ENCODE results near the gene PAK5.

PAK5 gene

DNA sequence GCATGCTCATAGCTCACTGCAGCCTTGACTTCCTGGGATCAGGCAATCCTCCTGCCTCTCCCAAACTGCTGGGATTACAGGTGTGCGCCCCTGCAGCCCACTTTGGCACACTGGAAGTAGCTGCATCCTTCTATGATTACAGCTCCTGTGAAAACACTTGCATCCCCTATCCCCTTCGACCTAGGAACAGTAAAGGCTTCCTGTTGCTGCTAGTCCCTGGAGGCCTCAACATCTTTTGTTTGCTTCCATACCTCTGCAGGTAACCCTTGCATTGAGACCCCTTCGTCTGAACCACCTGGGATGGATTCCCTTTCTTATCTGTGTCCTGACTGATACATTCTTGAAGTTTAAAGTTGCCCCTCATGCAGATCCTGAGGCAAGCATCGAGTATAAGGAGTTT is 152.4 kb downstream of the PAK5 start:
- WGBS, 2 experiments (ENCODE audit: insufficient coverage in 2 of 2), result 67 to 71% methylated on average over 3 to 4 of the region's 4 CpGs
- no peaks in the 10 kb centered on the region for H3K9me3 ChIP-seq (ENCODE audit: control insufficient read depth, low read length)
- H3K27ac ChIP-seq (ENCODE audit: low read depth, low read length, severe bottlenecking), result no peak overlapping the region
- no peak overlapping the region for H3K4me3 ChIP-seq (ENCODE audit: extremely low read depth, insufficient read depth, low read length, poor library complexity, severe bottlenecking)
- no peaks in the 10 kb centered on the region for H3K36me3 ChIP-seq (ENCODE audit: control insufficient read depth, insufficient read depth, low read length)
- no peaks in the 10 kb centered on the region for H3K4me1 ChIP-seq (ENCODE audit: control insufficient read depth, insufficient read depth, low read length, poor library complexity, severe bottlenecking)

DNA sequence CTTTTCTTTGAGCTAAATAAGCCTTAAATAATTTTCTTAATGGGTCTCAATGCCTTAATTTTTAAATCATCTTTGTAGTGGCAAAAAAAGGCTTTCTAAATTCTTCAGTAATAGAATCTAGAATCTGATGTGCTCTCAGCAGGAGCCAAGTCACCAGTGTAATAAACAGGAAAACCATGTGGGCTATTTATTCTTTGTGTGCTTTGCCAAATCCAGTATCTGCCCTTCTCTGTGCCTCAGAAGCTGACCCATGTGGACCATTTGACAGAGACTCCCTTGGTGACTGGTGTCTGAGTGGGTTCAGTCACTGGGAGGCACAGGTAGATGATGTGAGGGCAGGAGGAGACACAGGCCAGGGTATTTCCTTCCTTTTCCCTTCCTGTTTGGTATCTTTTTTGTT is 152.9 kb downstream of the PAK5 start:
- H3K4me1 ChIP-seq (ENCODE audit: control insufficient read depth, insufficient read depth, low read length, poor library complexity, severe bottlenecking), result no peaks in the 10 kb centered on the region
- no peaks in the 10 kb centered on the region for H3K9me3 ChIP-seq (ENCODE audit: control insufficient read depth, low read length)
- H3K4me3 ChIP-seq (ENCODE audit: extremely low read depth, insufficient read depth, low read length, poor library complexity, severe bottlenecking), result no peak overlapping the region
- no peak overlapping the region for H3K27ac ChIP-seq (ENCODE audit: low read depth, low read length, severe bottlenecking)
- no peaks in the 10 kb centered on the region for H3K36me3 ChIP-seq (ENCODE audit: control insufficient read depth, insufficient read depth, low read length)

- no peaks in the 10 kb centered on the region for H3K4me1 ChIP-seq (ENCODE audit: control insufficient read depth, insufficient read depth, low read length, poor library complexity, severe bottlenecking)
- H3K27ac ChIP-seq (ENCODE audit: low read depth, low read length, severe bottlenecking), result no peak overlapping the region
- H3K36me3 ChIP-seq (ENCODE audit: control insufficient read depth, insufficient read depth, low read length), result no peaks in the 10 kb centered on the region
- H3K4me3 ChIP-seq (ENCODE audit: extremely low read depth, insufficient read depth, low read length, poor library complexity, severe bottlenecking), result no peak overlapping the region
- no peaks in the 10 kb centered on the region for H3K9me3 ChIP-seq (ENCODE audit: control insufficient read depth, low read length)
These were observed 153.9 kb downstream of the PAK5 start for GRCh38 chr20:9685011-9685410.

DNA sequence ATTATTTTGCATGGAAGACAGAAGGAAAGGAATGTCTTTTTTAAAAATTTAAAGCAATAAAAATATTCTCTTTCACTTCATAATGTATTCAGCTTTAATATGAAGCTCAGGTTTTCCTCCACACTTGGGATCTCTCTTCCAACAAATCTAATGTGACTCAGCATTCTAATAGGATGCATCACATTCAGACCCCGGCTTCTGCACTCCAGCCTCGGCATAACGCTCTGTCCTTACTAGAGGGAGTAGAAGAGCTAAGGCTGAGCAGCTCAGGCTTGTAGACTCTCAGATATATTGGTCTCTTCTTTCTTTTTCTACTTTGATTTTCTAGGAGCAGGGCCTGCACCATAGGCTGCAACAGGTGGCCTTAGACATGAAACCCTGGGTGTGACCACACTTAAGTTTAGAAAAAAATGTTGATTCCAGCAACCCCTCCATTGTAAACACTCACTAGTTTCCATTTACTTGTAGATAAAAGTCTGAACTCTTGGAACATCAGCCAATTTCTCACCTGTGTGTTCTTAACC is 161.7 kb downstream of the PAK5 start:
- 100% methylated on average over 1 of the region's 3 CpGs; no CpG with 5 or more reads in 1 of the 2 experiments for WGBS, 2 experiments (ENCODE audit: insufficient coverage in 2 of 2)
- no peaks in the 10 kb centered on the region for H3K9me3 ChIP-seq (ENCODE audit: control insufficient read depth, low read length)
- no peak overlapping the region for H3K4me3 ChIP-seq (ENCODE audit: extremely low read depth, insufficient read depth, low read length, poor library complexity, severe bottlenecking)
- no peaks in the 10 kb centered on the region for H3K4me1 ChIP-seq (ENCODE audit: control insufficient read depth, insufficient read depth, low read length, poor library complexity, severe bottlenecking)
- H3K36me3 ChIP-seq (ENCODE audit: control insufficient read depth, insufficient read depth, low read length), result no peaks in the 10 kb centered on the region
- no peak overlapping the region for H3K27ac ChIP-seq (ENCODE audit: low read depth, low read length, severe bottlenecking)

- Histone ChIP-seq H3K4me1 (ENCODE audit: control insufficient read depth, insufficient read depth, low read length, poor library complexity, severe bottlenecking) (no peaks in the 10 kb centered on the region), H3K36me3 (ENCODE audit: control insufficient read depth, insufficient read depth, low read length) (no peaks in the 10 kb centered on the region), H3K27ac (ENCODE audit: low read depth, low read length, severe bottlenecking) (no peak overlapping the region), H3K4me3 (ENCODE audit: extremely low read depth, insufficient read depth, low read length, poor library complexity, severe bottlenecking) (no peak overlapping the region), H3K9me3 (ENCODE audit: control insufficient read depth, low read length) (no peaks in the 10 kb centered on the region)
These were observed 165.9 kb downstream of the PAK5 start for GRCh38 chr20:9672981-9673380.

DNA sequence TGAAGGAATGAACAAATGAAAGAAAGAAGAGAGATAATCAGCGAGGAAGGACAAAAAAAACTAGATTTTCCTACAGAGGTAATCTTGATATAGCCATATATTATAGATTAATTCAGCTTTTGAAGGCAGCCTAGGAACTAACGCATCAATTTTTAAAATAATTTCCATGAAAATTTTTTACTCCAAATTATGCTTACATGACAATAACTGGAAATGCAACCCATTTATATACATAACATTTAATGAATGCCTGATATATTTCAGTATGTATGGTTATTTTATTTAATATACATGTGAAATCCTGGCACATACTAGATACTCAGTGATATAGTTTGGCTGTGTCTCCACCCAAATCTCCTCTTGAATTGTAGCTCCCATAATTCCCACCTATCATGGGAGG is 166.8 kb downstream of the PAK5 start:
- WGBS, 2 experiments (ENCODE audit: insufficient coverage in 2 of 2), result no CpG with 5 or more reads among the region's 2 CpGs
- Histone ChIP-seq H3K4me1 (ENCODE audit: control insufficient read depth, insufficient read depth, low read length, poor library complexity, severe bottlenecking) (no peaks in the 10 kb centered on the region), H3K27ac (ENCODE audit: low read depth, low read length, severe bottlenecking) (no peak overlapping the region), H3K4me3 (ENCODE audit: extremely low read depth, insufficient read depth, low read length, poor library complexity, severe bottlenecking) (no peak overlapping the region), H3K36me3 (ENCODE audit: control insufficient read depth, insufficient read depth, low read length) (no peaks in the 10 kb centered on the region), H3K9me3 (ENCODE audit: control insufficient read depth, low read length) (no peaks in the 10 kb centered on the region)

DNA sequence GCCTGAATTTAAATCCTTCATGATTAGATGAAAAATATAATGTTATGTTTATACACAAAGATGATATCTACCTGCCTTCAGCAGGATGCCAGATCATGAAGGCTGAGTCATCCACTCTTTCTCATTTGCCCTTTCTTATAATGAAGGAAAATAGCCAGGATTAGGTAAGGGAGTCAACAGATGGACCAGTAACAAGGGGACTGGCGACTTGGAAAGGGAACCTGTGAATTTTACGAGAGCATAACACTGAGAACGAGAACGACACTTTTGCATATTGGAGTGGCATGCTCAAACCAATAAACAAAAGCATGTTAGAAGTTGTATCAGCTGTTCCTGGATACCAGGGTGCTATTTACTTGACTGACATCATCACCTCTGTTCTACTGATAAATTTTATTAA is 170.5 kb downstream of the PAK5 start:
- Histone ChIP-seq H3K27ac (ENCODE audit: low read depth, low read length, severe bottlenecking) (no peak overlapping the region), H3K4me3 (ENCODE audit: extremely low read depth, insufficient read depth, low read length, poor library complexity, severe bottlenecking) (no peak overlapping the region), H3K36me3 (ENCODE audit: control insufficient read depth, insufficient read depth, low read length) (no peaks in the 10 kb centered on the region), H3K9me3 (ENCODE audit: control insufficient read depth, low read length) (no peaks in the 10 kb centered on the region), H3K4me1 (ENCODE audit: control insufficient read depth, insufficient read depth, low read length, poor library complexity, severe bottlenecking) (no peaks in the 10 kb centered on the region)
- 73 to 77% methylated on average over 4 of the region's 4 CpGs for WGBS, 2 experiments (ENCODE audit: insufficient coverage in 2 of 2)

DNA sequence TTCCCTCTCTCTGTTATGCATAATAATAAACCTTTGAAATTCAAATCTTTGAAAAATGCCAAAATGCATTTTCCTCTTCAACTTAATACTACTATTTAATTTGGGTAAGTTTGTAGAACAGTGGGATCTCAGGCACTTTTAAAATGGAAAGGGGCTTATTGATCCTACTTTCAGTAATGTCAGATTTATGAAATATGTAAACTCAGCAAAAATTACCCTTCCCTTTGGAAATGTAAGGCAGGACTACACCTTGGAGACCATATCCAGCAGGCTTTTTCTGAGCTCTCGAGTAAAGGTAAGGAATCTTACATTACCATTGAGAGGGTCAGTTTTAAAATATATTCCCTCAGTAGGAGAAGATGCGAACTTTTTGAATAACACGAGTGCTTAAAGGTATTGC is 175.5 kb downstream of the PAK5 start:
- Histone ChIP-seq H3K4me3 (ENCODE audit: extremely low read depth, insufficient read depth, low read length, poor library complexity, severe bottlenecking) (no peak overlapping the region), H3K36me3 (ENCODE audit: control insufficient read depth, insufficient read depth, low read length) (no peaks in the 10 kb centered on the region), H3K27ac (ENCODE audit: low read depth, low read length, severe bottlenecking) (no peak overlapping the region), H3K9me3 (ENCODE audit: control insufficient read depth, low read length) (no peaks in the 10 kb centered on the region), H3K4me1 (ENCODE audit: control insufficient read depth, insufficient read depth, low read length, poor library complexity, severe bottlenecking) (no peaks in the 10 kb centered on the region)
- 100% methylated on average over 2 of the region's 3 CpGs; no CpG with 5 or more reads in 1 of the 2 experiments for WGBS, 2 experiments (ENCODE audit: insufficient coverage in 2 of 2)

GRCh38 chr20:9660236-9660868 is 178.5 kb downstream of the PAK5 start:
- Histone ChIP-seq H3K36me3 (ENCODE audit: control insufficient read depth, insufficient read depth, low read length) (no peaks in the 10 kb centered on the region), H3K4me3 (ENCODE audit: extremely low read depth, insufficient read depth, low read length, poor library complexity, severe bottlenecking) (no peak overlapping the region), H3K4me1 (ENCODE audit: control insufficient read depth, insufficient read depth, low read length, poor library complexity, severe bottlenecking) (no peaks in the 10 kb centered on the region), H3K9me3 (ENCODE audit: control insufficient read depth, low read length) (no peaks in the 10 kb centered on the region), H3K27ac (ENCODE audit: low read depth, low read length, severe bottlenecking) (no peak overlapping the region)
- WGBS, 2 experiments (ENCODE audit: insufficient coverage in 2 of 2), result 64 to 70% methylated on average over 4 to 6 of the region's 8 CpGs

DNA sequence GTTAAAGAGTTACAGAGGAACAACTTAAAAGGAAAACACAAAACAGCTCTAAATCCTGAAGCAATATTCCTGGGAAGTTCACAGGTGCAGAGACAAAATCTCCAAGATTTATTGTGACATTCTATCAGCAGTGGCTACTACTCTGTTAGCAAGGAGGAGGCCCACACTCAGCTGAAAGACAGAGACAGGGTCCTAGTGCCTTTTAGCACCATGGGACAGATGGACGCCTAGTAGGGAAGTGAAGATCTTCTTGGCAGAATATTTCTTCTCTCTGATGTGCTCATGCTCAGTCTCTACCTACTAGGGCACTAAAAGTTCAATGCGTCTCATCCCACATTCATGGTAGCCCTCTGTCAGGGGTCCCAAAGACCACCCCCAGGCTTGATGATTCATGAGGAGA is 191.1 kb downstream of the PAK5 start:
- Histone ChIP-seq H3K4me3 (ENCODE audit: extremely low read depth, insufficient read depth, low read length, poor library complexity, severe bottlenecking) (no peak overlapping the region), H3K36me3 (ENCODE audit: control insufficient read depth, insufficient read depth, low read length) (no peaks in the 10 kb centered on the region), H3K27ac (ENCODE audit: low read depth, low read length, severe bottlenecking) (no peak overlapping the region), H3K4me1 (ENCODE audit: control insufficient read depth, insufficient read depth, low read length, poor library complexity, severe bottlenecking) (no peaks in the 10 kb centered on the region), H3K9me3 (ENCODE audit: control insufficient read depth, low read length) (no peaks in the 10 kb centered on the region)
- WGBS, 2 experiments (ENCODE audit: insufficient coverage in 2 of 2), result 73 to 83% methylated on average over 1 to 2 of the region's 2 CpGs

DNA sequence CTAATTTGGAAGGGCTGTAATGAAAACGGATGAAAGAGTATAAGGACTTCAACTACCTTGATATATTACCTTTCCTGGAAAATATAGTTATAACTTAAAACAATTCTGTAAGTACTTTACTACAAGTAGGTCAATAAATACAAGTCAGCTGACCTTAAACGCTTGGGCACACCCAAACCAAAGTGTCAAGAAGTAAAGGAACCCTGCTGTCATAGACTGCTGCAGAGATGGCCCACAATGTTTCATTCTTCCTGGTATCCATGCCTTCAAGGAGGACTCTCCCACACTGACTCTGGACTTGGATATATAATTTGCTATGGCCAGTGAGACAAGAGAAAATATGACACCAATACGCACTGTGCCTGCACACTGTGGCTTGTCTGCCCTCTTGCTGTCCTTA is 192.5 kb downstream of the PAK5 start:
- no peak overlapping the region for H3K27ac ChIP-seq (ENCODE audit: low read depth, low read length, severe bottlenecking)
- no peak overlapping the region for H3K4me3 ChIP-seq (ENCODE audit: extremely low read depth, insufficient read depth, low read length, poor library complexity, severe bottlenecking)
- H3K9me3 ChIP-seq (ENCODE audit: control insufficient read depth, low read length), result no peaks in the 10 kb centered on the region
- H3K4me1 ChIP-seq (ENCODE audit: control insufficient read depth, insufficient read depth, low read length, poor library complexity, severe bottlenecking), result no peaks in the 10 kb centered on the region
- H3K36me3 ChIP-seq (ENCODE audit: control insufficient read depth, insufficient read depth, low read length), result no peaks in the 10 kb centered on the region
- 84 to 94% methylated on average over 2 of the region's 3 CpGs for WGBS, 2 experiments (ENCODE audit: insufficient coverage in 2 of 2)

All from mesodermal cell (in vitro differentiated cells).